Adrenal gland (tissue), 5 donors: Measurements from ENCODE around the gene CLEC6A.

Experiments
- POLR2A ChIP-seq, 2 donors: fragments of 450-650 bp; IDR thresholded peaks; one replicate each; pipeline ENCODE4 v1.6.1; 2017; ENCODE audit warnings: antibody characterized with exemption in 2 of 2, mild to moderate bottlenecking in 2 of 2, moderate library complexity in 1 of 2
- TF ChIP-seq, protein P1 (sequence below), 6 experiments: fragments of 450-650 bp in 4 of 6; fragments of 200-600 bp in 2 of 6; sonication (generic) in 1 of 6; IDR thresholded peaks; 1 replicate in 5 of 6; 2 replicates in 1 of 6; pipeline versions ENCODE4 v1.5.1 to v1.8.0; 2016 to 2021; ENCODE audit warnings: antibody characterized with exemption in 6 of 6, mild to moderate bottlenecking in 2 of 6, moderate library complexity in 1 of 6
- donor health status: DM: no; HTN: no; CAD: no.

- TF ChIP-seq, protein P1, sequence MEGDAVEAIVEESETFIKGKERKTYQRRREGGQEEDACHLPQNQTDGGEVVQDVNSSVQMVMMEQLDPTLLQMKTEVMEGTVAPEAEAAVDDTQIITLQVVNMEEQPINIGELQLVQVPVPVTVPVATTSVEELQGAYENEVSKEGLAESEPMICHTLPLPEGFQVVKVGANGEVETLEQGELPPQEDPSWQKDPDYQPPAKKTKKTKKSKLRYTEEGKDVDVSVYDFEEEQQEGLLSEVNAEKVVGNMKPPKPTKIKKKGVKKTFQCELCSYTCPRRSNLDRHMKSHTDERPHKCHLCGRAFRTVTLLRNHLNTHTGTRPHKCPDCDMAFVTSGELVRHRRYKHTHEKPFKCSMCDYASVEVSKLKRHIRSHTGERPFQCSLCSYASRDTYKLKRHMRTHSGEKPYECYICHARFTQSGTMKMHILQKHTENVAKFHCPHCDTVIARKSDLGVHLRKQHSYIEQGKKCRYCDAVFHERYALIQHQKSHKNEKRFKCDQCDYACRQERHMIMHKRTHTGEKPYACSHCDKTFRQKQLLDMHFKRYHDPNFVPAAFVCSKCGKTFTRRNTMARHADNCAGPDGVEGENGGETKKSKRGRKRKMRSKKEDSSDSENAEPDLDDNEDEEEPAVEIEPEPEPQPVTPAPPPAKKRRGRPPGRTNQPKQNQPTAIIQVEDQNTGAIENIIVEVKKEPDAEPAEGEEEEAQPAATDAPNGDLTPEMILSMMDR (IDR thresholded peaks at IDR 0.05) = no peak
- no peak for TF ChIP-seq POLR2A (IDR thresholded peaks at IDR 0.05)
These were observed 10.5 kb downstream of the CLEC6A start for GRCh38 chr12:8466241-8466640.
